Neural cell (in vitro differentiated cells): ENCODE measurements around the gene SMOC1. TPM values are rescaled to one million over a fixed set of nuclear protein-coding genes. Genes with fewer than 3 reads are reported as not detected.

Source experiments
- H2AFZ ChIP-seq: fragments of 200-600, 300-800 bp; sonication (generic), shearing (Covaris generic); 2 replicates; pipeline ENCODE4 v1.6.0; 2014; ENCODE audit warnings: low read depth, mild to moderate bottlenecking, antibody characterized with exemption, low read length, moderate library complexity
- H3F3A ChIP-seq: fragments of 200-600 bp; shearing (Covaris generic); 2 replicates; pipeline ENCODE4 v1.6.1; 2016; ENCODE audit warnings: mild to moderate bottlenecking, moderate library complexity, mixed read lengths, antibody characterized with exemption, low read length; ENCODE audit not compliant: insufficient read depth, poor library complexity, severe bottlenecking
- H3K27ac ChIP-seq: fragments of 200-600, 300-800 bp; sonication (generic), shearing (Covaris generic); 2 replicates; pipeline ENCODE4 v1.5.1; 2014; ENCODE audit warnings: mild to moderate bottlenecking, low read length, moderate library complexity
- H3K27me3 ChIP-seq: fragments of 300-800, 200-600 bp; sonication (generic), shearing (Covaris generic); 2 replicates; pipeline ENCODE4 v1.6.0; 2014; ENCODE audit warnings: mild to moderate bottlenecking, low read depth, low read length, moderate library complexity; ENCODE audit not compliant: insufficient read depth
- H3K36me3 ChIP-seq: fragments of 300-800, 200-600 bp; sonication (generic), shearing (Covaris generic); 2 replicates; pipeline ENCODE4 v1.5.1; 2014; ENCODE audit warnings: mild to moderate bottlenecking, antibody characterized with exemption, low read length, moderate library complexity; ENCODE audit not compliant: insufficient read depth
- H3K4me2 ChIP-seq: fragments of 300-800, 200-600 bp; sonication (generic), shearing (Covaris generic); 2 replicates; pipeline ENCODE4 v1.6.0; 2014; ENCODE audit warnings: mild to moderate bottlenecking, low read length
- H3K4me3 ChIP-seq: fragments of 300-800, 200-600 bp; sonication (generic), shearing (Covaris generic); 2 replicates; pipeline ENCODE4 v1.5.1; 2014; ENCODE audit warnings: mild to moderate bottlenecking, low read length, moderate library complexity
- H3K79me2 ChIP-seq: fragments of 200-600 bp; shearing (Covaris generic); replicated peaks from 2 replicates; pipeline ENCODE4 v1.6.0; 2014; ENCODE audit warnings: mild to moderate bottlenecking, low read length, moderate library complexity; ENCODE audit not compliant: insufficient read depth
- H3K9ac ChIP-seq: fragments of 300-800, 200-600 bp; sonication (generic), shearing (Covaris generic); 2 replicates; pipeline ENCODE4 v1.6.1; 2016; ENCODE audit warnings: mild to moderate bottlenecking, low read length, mixed read lengths
- H3K9me2 ChIP-seq: fragments of 200-600 bp; shearing (Covaris generic); 2 replicates; pipeline ENCODE4 v1.6.1; 2016; ENCODE audit warnings: mild to moderate bottlenecking, low read length, mixed read lengths; ENCODE audit not compliant: insufficient read depth
- H3K9me3 ChIP-seq: fragments of 200-600, 300-800 bp; sonication (generic), shearing (Covaris generic); 2 replicates; pipeline ENCODE4 v1.6.1; 2016; ENCODE audit warnings: mild to moderate bottlenecking, mixed run types, low read length, moderate library complexity, mixed read lengths
- H4K20me1 ChIP-seq: fragments of 200-600 bp; shearing (Covaris generic); 2 replicates; pipeline ENCODE4 v1.6.1; 2016; ENCODE audit warnings: mild to moderate bottlenecking, mixed run types; ENCODE audit not compliant: insufficient read depth
- CTCF ChIP-seq: fragments of 450-650 bp; IDR thresholded peaks from 2 replicates; pipeline ENCODE4 v1.5.1; 2014; ENCODE audit warnings: antibody characterized with exemption, mild to moderate bottlenecking, moderate library complexity; ENCODE audit not compliant: poor library complexity, severe bottlenecking
- EP300 ChIP-seq: fragments of 450-650 bp; conservative IDR thresholded peaks from 2 replicates; pipeline ENCODE4 v1.6.1; 2014; ENCODE audit warnings: antibody characterized with exemption, mild to moderate bottlenecking, moderate library complexity; ENCODE audit not compliant: poor library complexity, severe bottlenecking
- EZH2 ChIP-seq: fragments of 200-600, 300-800 bp; shearing (Covaris generic), sonication (generic); IDR thresholded peaks from 2 replicates; pipeline ENCODE4 v1.6.1; 2014; ENCODE audit warnings: antibody characterized with exemption, low read length, borderline replicate concordance, mild to moderate bottlenecking; ENCODE audit not compliant: insufficient read depth, poor library complexity, severe bottlenecking
- MXI1 ChIP-seq: fragments of 450-650 bp; conservative IDR thresholded peaks from 2 replicates; pipeline ENCODE4 v1.6.1; 2014; ENCODE audit warnings: antibody characterized with exemption, mild to moderate bottlenecking; ENCODE audit not compliant: poor library complexity, severe bottlenecking
- POLR2AphosphoS5 ChIP-seq: IDR thresholded peaks from 2 replicates; pipeline ENCODE4 v1.6.1; 2012
- RAD21 ChIP-seq: fragments of 450-650 bp; conservative IDR thresholded peaks from 2 replicates; pipeline ENCODE4 v1.6.1; 2014; ENCODE audit warnings: antibody characterized with exemption, mild to moderate bottlenecking, moderate library complexity
- REST ChIP-seq: IDR thresholded peaks from 2 replicates; pipeline ENCODE4 v1.6.1; 2012; ENCODE audit warnings: borderline replicate concordance
- SMC3 ChIP-seq: fragments of 450-650 bp; conservative IDR thresholded peaks from 2 replicates; pipeline ENCODE4 v1.6.1; 2014; ENCODE audit warnings: antibody characterized with exemption, mild to moderate bottlenecking, moderate library complexity; ENCODE audit not compliant: poor library complexity
- TAF1 ChIP-seq: IDR thresholded peaks from 2 replicates; pipeline ENCODE4 v1.6.1; 2012; ENCODE audit warnings: low read depth
- polyA plus RNA-seq: library from polyadenylated mRNA; depleted of rRNA; stranded (reverse); fragments of >200 nt; gene quantifications from 2 replicates; pipeline ENCODE4 v1.2.3, GENCODE V29; 2014

SMOC1 gene
- polyA plus RNA-seq, 1 donor from 2014 or later = 8.7 TPM

GRCh38 chr14:70043001-70043400, 163.8 kb downstream of the SMOC1 start:
- Histone ChIP-seq H3K4me3 (no peak overlapping the region), H3K9me2 (no peaks in the 10 kb centered on the region), H4K20me1 (no peaks in the 10 kb centered on the region), H3K4me2 (no peak overlapping the region), H3K9me3 (no peaks in the 10 kb centered on the region), H3K36me3 (no peaks in the 10 kb centered on the region), H2AFZ (no peak overlapping the region), H3K27me3 (no peaks in the 10 kb centered on the region), H3F3A (no peaks in the 10 kb centered on the region), H3K79me2 (no peaks in the 10 kb centered on the region), H3K9ac (no peak overlapping the region), H3K27ac (no peak overlapping the region)
- TF ChIP-seq SMC3 (no peak), POLR2AphosphoS5 (no peak), REST (no peak), EP300 (no peak), MXI1 (no peak), RAD21 (no peak), TAF1 (no peak), CTCF (no peak), EZH2 (no peak)

- H3K36me3 ChIP-seq = no peaks in the 10 kb centered on the region
- no peaks in the 10 kb centered on the region for H3K79me2 ChIP-seq
- no peak overlapping the region for H2AFZ ChIP-seq
- H3F3A ChIP-seq = no peaks in the 10 kb centered on the region
- no peaks in the 10 kb centered on the region for H3K9me3 ChIP-seq
- H4K20me1 ChIP-seq = no peaks in the 10 kb centered on the region
- H3K27ac ChIP-seq = no peak overlapping the region
- no peak overlapping the region for H3K9ac ChIP-seq
- H3K4me2 ChIP-seq = no peak overlapping the region
- H3K9me2 ChIP-seq = no peaks in the 10 kb centered on the region
- no peaks in the 10 kb centered on the region for H3K27me3 ChIP-seq
- H3K4me3 ChIP-seq = no peak overlapping the region
- TF ChIP-seq SMC3 (no peak), CTCF (no peak)
These were observed 166.1 kb downstream of the SMOC1 start for GRCh38 chr14:70045310-70045709.
